ENCODE measurements around the gene GUCY1A2. TPM values are rescaled to one million over a fixed set of nuclear protein-coding genes. Genes with fewer than 3 reads are reported as not detected.

The GUCY1A2 gene
- total and polyA plus RNA-seq, 2 donors (not counting 3 experiments of a cell fraction or from before 2014, with no cell fraction given): 0.02 to 0.03 TPM

DNA sequence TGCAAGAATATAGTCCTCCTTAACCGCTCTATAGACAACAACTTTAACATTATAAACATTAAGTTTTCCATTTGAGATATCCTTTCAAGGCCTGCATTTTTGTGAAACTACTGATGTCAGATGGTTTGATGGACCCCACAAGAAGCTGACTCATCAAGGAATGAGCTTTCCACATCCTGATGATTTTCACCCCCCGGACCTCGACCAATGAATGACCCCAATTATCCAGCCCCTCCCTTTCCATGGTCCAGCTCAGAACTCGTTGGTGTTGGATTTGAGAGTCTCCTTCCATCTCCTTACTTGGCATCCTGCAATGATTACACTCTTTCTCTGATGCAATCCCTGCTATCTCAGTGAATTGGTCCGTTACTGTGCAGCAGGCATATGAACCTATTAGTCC, 31.8 kb upstream of the GUCY1A2 start:
- H3K27me3 ChIP-seq (ENCODE audit: control insufficient read depth in 2 of 2, insufficient read depth in 2 of 2, low read length in 2 of 2): no peaks in the 10 kb centered on the region
- H3K36me3 ChIP-seq (ENCODE audit: control insufficient read depth in 2 of 2, extremely low read depth in 1 of 2, insufficient read depth in 2 of 2, low read length in 2 of 2): no peaks in the 10 kb centered on the region
- TF ChIP-seq MYC (IDR thresholded peaks at IDR 0.05; ENCODE audit: low read depth, low read length) (no peak), POLR2A (IDR thresholded peaks at IDR 0.05; ENCODE audit: low read depth, low read length) (no peak)
- no TSS peak for BruUV-seq (replicated peaks)
- H3K4me2 ChIP-seq (ENCODE audit: insufficient read depth, low read length): no peak overlapping the region
- H3K9me3 ChIP-seq (replicated peaks; ENCODE audit: control insufficient read depth, insufficient read depth, low read length): no peaks in the 10 kb centered on the region
- dilution Hi-C loops (cut with MboI; ENCODE audit: extremely low pct_ligation_motif_present, low sequenced_read_pairs) (no loop called here), intact Hi-C loops (cut with micrococcal nuclease) (loop anchor here (10.0 kb wide), 1 partner anchor 1895 kb away; no protein-coding TSS in a partner anchor)
- no peak overlapping the region for H3K9ac ChIP-seq (replicated peaks; ENCODE audit: extremely low read depth, insufficient read depth, low read length)
- DNase-seq (ENCODE audit: low read depth, low spot score) (no peak), FAIRE-seq (no peak)
- H3K27ac ChIP-seq (ENCODE audit: insufficient read depth, low read depth, low read length): no peak overlapping the region
- H3K9me1 ChIP-seq (replicated peaks; ENCODE audit: control insufficient read depth, extremely low read depth, insufficient read depth, low read length): no peaks in the 10 kb centered on the region
- H2AFZ ChIP-seq (ENCODE audit: low read depth, low read length): no peak overlapping the region
- H3K4me1 ChIP-seq (ENCODE audit: control insufficient read depth, extremely low read depth, insufficient read depth, low read length): no peaks in the 10 kb centered on the region
- ChIA-PET CTCF (no interaction called here), POLR2A (no interaction called here)
- no peaks in the 10 kb centered on the region for H3K79me2 ChIP-seq (ENCODE audit: control insufficient read depth, insufficient read depth, low read length)
- H3K4me3 ChIP-seq (replicated peaks in 1 of 3; ENCODE audit: insufficient read depth in 1 of 3, low read depth in 1 of 3, low read length in 3 of 3): no peak overlapping the region
- no peaks in the 10 kb centered on the region for H4K20me1 ChIP-seq (replicated peaks; ENCODE audit: control insufficient read depth, extremely low read depth, insufficient read depth, low read length)

DNA sequence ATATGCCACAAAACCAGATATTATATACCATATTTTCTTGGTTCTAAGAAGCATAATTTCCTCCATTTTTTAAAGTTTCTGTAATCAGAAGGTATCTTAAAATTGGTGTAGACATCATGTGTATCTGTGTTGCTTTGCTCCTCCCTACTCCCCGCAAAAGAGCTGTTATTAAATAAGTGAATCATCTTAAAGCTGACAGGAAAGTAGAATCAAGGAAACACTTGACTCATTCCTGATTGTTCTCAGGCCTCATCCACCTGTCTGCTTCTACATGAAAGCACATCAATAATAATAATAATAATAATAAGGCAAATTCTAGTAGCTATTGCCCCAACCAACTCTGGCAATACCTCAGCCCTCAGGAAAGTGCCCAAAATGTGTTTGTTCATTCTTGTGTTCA, 26.2 kb upstream of the GUCY1A2 start:
- dilution Hi-C loops (cut with MboI; ENCODE audit: extremely low pct_ligation_motif_present, low sequenced_read_pairs) (no loop called here), intact Hi-C loops (cut with micrococcal nuclease) (no loop called here)
- no peaks in the 10 kb centered on the region for H3K9me3 ChIP-seq (replicated peaks; ENCODE audit: control insufficient read depth, insufficient read depth, low read length)
- H3K79me2 ChIP-seq (ENCODE audit: control insufficient read depth, insufficient read depth, low read length): no peaks in the 10 kb centered on the region
- no peaks in the 10 kb centered on the region for H3K4me1 ChIP-seq (ENCODE audit: control insufficient read depth, extremely low read depth, insufficient read depth, low read length)
- H4K20me1 ChIP-seq (replicated peaks; ENCODE audit: control insufficient read depth, extremely low read depth, insufficient read depth, low read length): no peaks in the 10 kb centered on the region
- DNase-seq (ENCODE audit: low read depth, low spot score) (no peak), FAIRE-seq (no peak)
- H3K4me2 ChIP-seq (ENCODE audit: insufficient read depth, low read length): no peak overlapping the region
- H3K36me3 ChIP-seq (ENCODE audit: control insufficient read depth in 2 of 2, extremely low read depth in 1 of 2, insufficient read depth in 2 of 2, low read length in 2 of 2): no peaks in the 10 kb centered on the region
- BruUV-seq (replicated peaks): no TSS peak
- H3K9me1 ChIP-seq (replicated peaks; ENCODE audit: control insufficient read depth, extremely low read depth, insufficient read depth, low read length): no peaks in the 10 kb centered on the region
- no peak overlapping the region for H3K4me3 ChIP-seq (replicated peaks in 1 of 3; ENCODE audit: insufficient read depth in 1 of 3, low read depth in 1 of 3, low read length in 3 of 3)
- ChIA-PET CTCF (no interaction called here), POLR2A (no interaction called here)
- no peak overlapping the region for H2AFZ ChIP-seq (ENCODE audit: low read depth, low read length)
- TF ChIP-seq JUN (IDR thresholded peaks at IDR 0.05; ENCODE audit: borderline replicate concordance, insufficient read depth, insufficient read length, low read depth) (no peak), POLR2AphosphoS5 (IDR thresholded peaks at IDR 0.05; ENCODE audit: insufficient read depth, low read depth, low read length) (no peak), POLR2A (IDR thresholded peaks at IDR 0.05; ENCODE audit: low read depth, low read length) (no peak), MAX (IDR thresholded peaks at IDR 0.05; ENCODE audit: insufficient read depth, insufficient read length) (no peak)
- H3K27me3 ChIP-seq (ENCODE audit: control insufficient read depth in 2 of 2, insufficient read depth in 2 of 2, low read length in 2 of 2): no peaks in the 10 kb centered on the region
- H3K9ac ChIP-seq (replicated peaks; ENCODE audit: extremely low read depth, insufficient read depth, low read length): no peak overlapping the region
- no peak overlapping the region for H3K27ac ChIP-seq (ENCODE audit: insufficient read depth, low read depth, low read length)
